Measurements from ENCODE around the gene HS6ST2.

The HS6ST2 gene

GRCh38 chrX:132603700-132604286 lies 354.6 kb downstream of the HS6ST2 start:
- DNase-seq: no peak

- no peak for DNase-seq
Measured at GRCh38 chrX:132602701-132603100, 355.7 kb downstream of the HS6ST2 start.

GRCh38 chrX:132594999-132595398 lies 363.4 kb downstream of the HS6ST2 start:
- DNase-seq: no peak

GRCh38 chrX:132594129-132594528 lies 364.3 kb downstream of the HS6ST2 start:
- no peak for DNase-seq

- peak; percentile 0 for DNase-seq
Measured at GRCh38 chrX:132592880-132593279, 365.5 kb downstream of the HS6ST2 start.

GRCh38 chrX:132591719-132592275 lies 366.6 kb downstream of the HS6ST2 start:
- no peak for DNase-seq

GRCh38 chrX:132590350-132591026 lies 367.9 kb downstream of the HS6ST2 start:
- DNase-seq: no peak

GRCh38 chrX:132584936-132585335 lies 373.5 kb downstream of the HS6ST2 start:
- no peak for DNase-seq

- DNase-seq: no peak
Measured at GRCh38 chrX:132576939-132577338, 381.5 kb downstream of the HS6ST2 start.

Measured in activated CD4-positive, alpha-beta T cell treated with anti-CD3 and anti-CD28 coated beads, Interleukin-2, amount 50 U/mL, for 1 hour (primary cell).